Memory B cell (primary cell): Measurements from ENCODE around the gene PDCD4.

ENCODE experiments used
- ATAC-seq: fragments of 150-1000 bp; cut with Tn5 transposase; 2 replicates; pipeline ENCODE4 v1.10.0; 2021; ENCODE audit warnings: low read depth, mild to moderate bottlenecking, moderate library complexity
- DNase-seq, 2 donors: peaks; one replicate each; pipeline ENCODE4 v3.0.0; 2022; ENCODE audit warnings: low spot score in 2 of 2
- H3K27ac Mint-ChIP-seq: one replicate; pipeline ENCODE4 v1.8.0; 2022; ENCODE audit warnings: mild to moderate bottlenecking, moderate library complexity, mixed read lengths
- H3K27me3 Mint-ChIP-seq: one replicate; pipeline ENCODE4 v1.8.0; 2022; ENCODE audit warnings: mixed read lengths
- H3K36me3 Mint-ChIP-seq: one replicate; pipeline ENCODE4 v1.8.0; 2022; ENCODE audit warnings: mild to moderate bottlenecking, mixed read lengths
- H3K4me1 Mint-ChIP-seq: one replicate; pipeline ENCODE4 v1.8.0; 2022; ENCODE audit warnings: mixed read lengths
- H3K4me3 Mint-ChIP-seq: one replicate; pipeline ENCODE4 v1.8.0; 2022; ENCODE audit warnings: mild to moderate bottlenecking, moderate library complexity, mixed read lengths
- H3K9me3 Mint-ChIP-seq: one replicate; pipeline ENCODE4 v1.8.0; 2022; ENCODE audit warnings: mixed read lengths

PDCD4 gene

GRCh38 chr10:110919971-110920881 lies 48.5 kb downstream of the PDCD4 start:
- ATAC-seq: peak; percentile 42
- H3K4me1 Mint-ChIP-seq: peaks cover 26% of the 10 kb centered on the region
- H3K27ac Mint-ChIP-seq: peak overlapping the region; percentile 99
- DNase-seq: peak; percentile 51 to 63
- H3K9me3 Mint-ChIP-seq: no peaks in the 10 kb centered on the region
- peak overlapping the region; percentile 100 for H3K4me3 Mint-ChIP-seq
- peaks cover 3% of the 10 kb centered on the region for H3K36me3 Mint-ChIP-seq
- H3K27me3 Mint-ChIP-seq: no peaks in the 10 kb centered on the region

GRCh38 chr10:110923856-110924493 lies 52.2 kb downstream of the PDCD4 start:
- Mint-ChIP-seq H3K27ac (peak overlapping the region; percentile 78), H3K36me3 (peaks cover 3% of the 10 kb centered on the region), H3K4me1 (peaks cover 29% of the 10 kb centered on the region), H3K27me3 (no peaks in the 10 kb centered on the region), H3K9me3 (no peaks in the 10 kb centered on the region), H3K4me3 (peak overlapping the region; percentile 49)
- DNase-seq (no peak), ATAC-seq (no peak)

- Mint-ChIP-seq H3K4me3 (no peak overlapping the region), H3K9me3 (no peaks in the 10 kb centered on the region), H3K36me3 (peaks cover 3% of the 10 kb centered on the region), H3K4me1 (peaks cover 29% of the 10 kb centered on the region), H3K27me3 (no peaks in the 10 kb centered on the region), H3K27ac (no peak overlapping the region)
- DNase-seq: no peak
- no peak for ATAC-seq
Observed at GRCh38 chr10:110927461-110927860, 55.7 kb downstream of the PDCD4 start.

- no peak for ATAC-seq
- Mint-ChIP-seq H3K4me3 (no peak overlapping the region), H3K36me3 (peaks cover 6% of the 10 kb centered on the region), H3K4me1 (peaks cover 19% of the 10 kb centered on the region), H3K9me3 (peaks cover 2% of the 10 kb centered on the region), H3K27me3 (no peaks in the 10 kb centered on the region), H3K27ac (no peak overlapping the region)
- DNase-seq: no peak
Observed at GRCh38 chr10:110931769-110932381, 60.1 kb downstream of the PDCD4 start.

- ATAC-seq (no peak), DNase-seq (no peak)
- Mint-ChIP-seq H3K4me3 (no peak overlapping the region), H3K9me3 (peaks cover 2% of the 10 kb centered on the region), H3K27ac (no peak overlapping the region), H3K27me3 (no peaks in the 10 kb centered on the region), H3K36me3 (peaks cover 11% of the 10 kb centered on the region), H3K4me1 (peaks cover 21% of the 10 kb centered on the region)
Observed at GRCh38 chr10:110932505-110933180, 60.9 kb downstream of the PDCD4 start.

GRCh38 chr10:110936757-110937156 lies 65.0 kb downstream of the PDCD4 start:
- no peak overlapping the region for H3K4me3 Mint-ChIP-seq
- no peaks in the 10 kb centered on the region for H3K27me3 Mint-ChIP-seq
- peaks cover 23% of the 10 kb centered on the region for H3K36me3 Mint-ChIP-seq
- peaks cover 5% of the 10 kb centered on the region for H3K9me3 Mint-ChIP-seq
- H3K27ac Mint-ChIP-seq: no peak overlapping the region
- DNase-seq (no peak), ATAC-seq (no peak)
- peaks cover 20% of the 10 kb centered on the region for H3K4me1 Mint-ChIP-seq

- ATAC-seq (no peak), DNase-seq (no peak)
- Mint-ChIP-seq H3K27ac (no peak overlapping the region), H3K9me3 (peaks cover 8% of the 10 kb centered on the region), H3K27me3 (no peaks in the 10 kb centered on the region), H3K4me1 (peaks cover 33% of the 10 kb centered on the region), H3K4me3 (no peak overlapping the region), H3K36me3 (peaks cover 36% of the 10 kb centered on the region)
Observed at GRCh38 chr10:110939419-110939818, 67.7 kb downstream of the PDCD4 start.

- peaks cover 57% of the 10 kb centered on the region for H3K4me1 Mint-ChIP-seq
- H3K9me3 Mint-ChIP-seq: peaks cover 8% of the 10 kb centered on the region
- peaks cover 41% of the 10 kb centered on the region for H3K36me3 Mint-ChIP-seq
- H3K27ac Mint-ChIP-seq: peak overlapping the region; percentile 48
- ATAC-seq (no peak), DNase-seq (no peak)
- no peaks in the 10 kb centered on the region for H3K27me3 Mint-ChIP-seq
- H3K4me3 Mint-ChIP-seq: peak overlapping the region; percentile 7
Observed at GRCh38 chr10:110944792-110945396, 73.2 kb downstream of the PDCD4 start.

- no peak overlapping the region for H3K27ac Mint-ChIP-seq
- peaks cover 35% of the 10 kb centered on the region for H3K36me3 Mint-ChIP-seq
- H3K4me1 Mint-ChIP-seq: peaks cover 57% of the 10 kb centered on the region
- no peak for DNase-seq
- H3K27me3 Mint-ChIP-seq: no peaks in the 10 kb centered on the region
- no peak for ATAC-seq
- H3K9me3 Mint-ChIP-seq: peaks cover 5% of the 10 kb centered on the region
- H3K4me3 Mint-ChIP-seq: no peak overlapping the region
Observed at GRCh38 chr10:110946496-110946895, 74.8 kb downstream of the PDCD4 start.

GRCh38 chr10:110947061-110947595 lies 75.4 kb downstream of the PDCD4 start:
- Mint-ChIP-seq H3K36me3 (peaks cover 36% of the 10 kb centered on the region), H3K9me3 (peaks cover 5% of the 10 kb centered on the region), H3K27ac (peak overlapping the region; percentile 42), H3K4me1 (peaks cover 58% of the 10 kb centered on the region), H3K4me3 (no peak overlapping the region), H3K27me3 (no peaks in the 10 kb centered on the region)
- no peak for ATAC-seq
- no peak for DNase-seq
